ENCODE data around the gene KNOP1. TPM values are rescaled to one million over a fixed set of nuclear protein-coding genes. Genes with fewer than 3 reads are reported as not detected.

Gene KNOP1
- total RNA-seq, 1 donor from 2014 or later: 6.7 TPM

GRCh38 chr16:19691161-19691711, 26.8 kb downstream of the KNOP1 start:
- peaks cover 35% of the 10 kb centered on the region for H3K4me1 ChIP-seq
- TF ChIP-seq CTCF (IDR thresholded peaks at IDR 0.05; ENCODE audit: borderline replicate concordance): no peak
- intact Hi-C loops (cut with micrococcal nuclease): no loop called here
- no peaks in the 10 kb centered on the region for H3K9me3 ChIP-seq (replicated peaks)
- peak overlapping the region; percentile 65 for H3K27ac ChIP-seq (replicated peaks)
- no peak overlapping the region for H3K4me3 ChIP-seq
- DNase-seq: no peak
- H3K36me3 ChIP-seq: peaks cover 50% of the 10 kb centered on the region
- no peaks in the 10 kb centered on the region for H3K27me3 ChIP-seq (ENCODE audit: low read depth)

GRCh38 chr16:19690196-19690595, 27.8 kb downstream of the KNOP1 start:
- H3K9me3 ChIP-seq (replicated peaks): peaks cover 2% of the 10 kb centered on the region
- H3K4me3 ChIP-seq: no peak overlapping the region
- H3K27me3 ChIP-seq (ENCODE audit: low read depth): no peaks in the 10 kb centered on the region
- peaks cover 24% of the 10 kb centered on the region for H3K4me1 ChIP-seq
- TF ChIP-seq CTCF (IDR thresholded peaks at IDR 0.05; ENCODE audit: borderline replicate concordance): no peak
- intact Hi-C loops (cut with micrococcal nuclease): no loop called here
- H3K36me3 ChIP-seq: peaks cover 60% of the 10 kb centered on the region
- H3K27ac ChIP-seq (replicated peaks): peak overlapping the region; percentile 65
- DNase-seq: no peak

- Histone ChIP-seq H3K4me1 (peaks cover 20% of the 10 kb centered on the region), H3K9me3 (replicated peaks) (peaks cover 9% of the 10 kb centered on the region), H3K27me3 (ENCODE audit: low read depth) (no peaks in the 10 kb centered on the region), H3K36me3 (peaks cover 66% of the 10 kb centered on the region), H3K27ac (replicated peaks) (no peak overlapping the region), H3K4me3 (no peak overlapping the region)
- TF ChIP-seq CTCF (IDR thresholded peaks at IDR 0.05; ENCODE audit: borderline replicate concordance): no peak
- no peak for DNase-seq
- intact Hi-C loops (cut with micrococcal nuclease): no loop called here
Observed at GRCh38 chr16:19689342-19689741, 28.7 kb downstream of the KNOP1 start.

GRCh38 chr16:19688396-19689024, 29.5 kb downstream of the KNOP1 start:
- TF ChIP-seq CTCF (IDR thresholded peaks at IDR 0.05; ENCODE audit: borderline replicate concordance): no peak
- no peak for DNase-seq
- Histone ChIP-seq H3K27ac (replicated peaks) (no peak overlapping the region), H3K27me3 (ENCODE audit: low read depth) (no peaks in the 10 kb centered on the region), H3K4me1 (peaks cover 20% of the 10 kb centered on the region), H3K36me3 (peaks cover 70% of the 10 kb centered on the region), H3K4me3 (no peak overlapping the region), H3K9me3 (replicated peaks) (peaks cover 9% of the 10 kb centered on the region)
- intact Hi-C loops (cut with micrococcal nuclease): no loop called here

- Histone ChIP-seq H3K9me3 (replicated peaks) (peaks cover 9% of the 10 kb centered on the region), H3K36me3 (peaks cover 75% of the 10 kb centered on the region)
- intact Hi-C loops (cut with micrococcal nuclease): no loop called here
Observed at GRCh38 chr16:19687279-19687678, 30.7 kb downstream of the KNOP1 start.

More at GRCh38 chr16:19687279-19687678, 30.7 kb downstream of the KNOP1 start:
- DNase-seq: no peak
- H3K4me1 ChIP-seq: peaks cover 20% of the 10 kb centered on the region
- H3K27me3 ChIP-seq (ENCODE audit: low read depth): no peaks in the 10 kb centered on the region
- TF ChIP-seq CTCF (IDR thresholded peaks at IDR 0.05; ENCODE audit: borderline replicate concordance): no peak
- H3K4me3 ChIP-seq: no peak overlapping the region
- H3K27ac ChIP-seq (replicated peaks): no peak overlapping the region
